Prostate gland (tissue), 2 donors: ENCODE measurements around the gene CDIPT. TPM values are rescaled to one million over a fixed set of nuclear protein-coding genes. Genes with fewer than 3 reads are reported as not detected.

Experiments used
- DNase-seq: peaks from one replicate; pipeline ENCODE4 v3.0.0-alpha.2; 2019; ENCODE audit warnings: low spot score
- H3K27ac ChIP-seq, 2 donors: fragments of 200-600 bp; sonication (generic); 2 replicates each; pipeline ENCODE4 v1.5.1; 2017 to 2019
- H3K27me3 ChIP-seq: fragments of 200-600 bp; sonication (generic); replicated peaks from 2 replicates; pipeline ENCODE4 v1.5.1; 2019; ENCODE audit not compliant: insufficient read depth
- H3K36me3 ChIP-seq, 2 donors: fragments of 200-600 bp; sonication (generic); 1 replicate in 1 of 2; 2 replicates in 1 of 2; pipeline versions ENCODE4 v1.5.1 to v1.8.1; 2017 to 2019
- H3K4me1 ChIP-seq: fragments of 200-600 bp; sonication (generic); replicated peaks from 2 replicates; pipeline ENCODE4 v1.5.1; 2019
- H3K4me3 ChIP-seq, 2 donors: fragments of 200-600 bp; sonication (generic); 2 replicates each; pipeline ENCODE4 v1.5.1; 2017 to 2019
- H3K9me3 ChIP-seq: fragments of 200-600 bp; sonication (generic); 2 replicates; pipeline ENCODE4 v1.5.1; 2017
- POLR2A ChIP-seq: fragments of 450-650 bp; IDR thresholded peaks from one replicate; pipeline ENCODE4 v1.6.1; 2016; ENCODE audit warnings: antibody characterized with exemption, mild to moderate bottlenecking
- POLR2AphosphoS5 ChIP-seq: sonication (generic); formaldehyde crosslinking; IDR thresholded peaks from one replicate; pipeline ENCODE4 v1.6.1; 2017; ENCODE audit warnings: antibody characterized with exemption
- WGBS: methylation state at CpG from one replicate; pipeline ENCODE4 v1.1.5; 2018; 5-methylcytosine and 5-hydroxymethylcytosine counted together
- intact Hi-C: fragments of 100-400 bp; cut with DNase I; formaldehyde crosslinking; loops from one replicate; pipeline ENCODE4 v1.14.2; 2022
- total RNA-seq, 2 donors: library from RNA; depleted of rRNA; stranded (reverse); fragments of >200 nt; gene quantifications; one replicate each; pipeline ENCODE4 v1.1.0, GENCODE V29; 2016
- TF ChIP-seq, protein P1 (sequence below), 4 experiments: fragments of 200-600 bp in 2 of 4; fragments of 450-650 bp in 2 of 4; sonication (generic) in 2 of 4; IDR thresholded peaks; 1 replicate in 3 of 4; 2 replicates in 1 of 4; pipeline ENCODE4 v1.5.1; 2016 to 2019; ENCODE audit warnings: antibody characterized with exemption in 4 of 4, mild to moderate bottlenecking in 2 of 4, moderate library complexity in 2 of 4

CDIPT gene
- total RNA-seq, 2 donors from 2014 or later = 121 to 132 TPM

DNA sequence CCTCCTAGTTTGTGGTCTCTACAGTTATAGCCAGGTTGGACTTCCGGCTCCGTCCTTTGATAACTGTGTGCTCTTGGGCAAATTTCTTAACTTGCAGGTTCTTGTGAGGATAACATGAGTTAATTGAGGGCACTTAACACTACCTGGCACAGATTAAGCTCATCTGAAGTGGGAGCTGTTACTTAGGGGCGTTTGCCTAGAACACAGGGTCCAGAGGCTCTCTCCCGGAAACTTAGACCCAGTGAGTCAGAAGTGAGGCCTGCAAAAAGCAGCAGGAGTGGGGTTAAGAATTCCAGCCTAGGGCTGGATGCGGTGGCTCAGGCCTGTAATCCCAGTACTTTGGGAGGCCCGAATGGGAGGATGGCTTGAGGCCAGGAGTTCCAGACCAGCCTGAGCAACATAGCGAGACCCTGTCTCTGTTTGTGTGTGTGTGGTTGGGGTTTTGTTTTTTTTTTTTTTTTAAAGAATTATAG lies 41.3 kb downstream of the CDIPT start:
- peaks cover 12% of the 10 kb centered on the region for H3K4me1 ChIP-seq
- H3K4me3 ChIP-seq = peak overlapping the region; percentile 40 to 43
- H3K27ac ChIP-seq = peak overlapping the region; percentile 76 to 78
- H3K27me3 ChIP-seq = no peaks in the 10 kb centered on the region
- DNase-seq = no peak
- H3K36me3 ChIP-seq = no peaks in the 10 kb centered on the region
- intact Hi-C loops = loop anchor here (10.0 kb wide), 1 partner anchor 143 kb away; the partner anchor contains the start of gene TMEM219
- TF ChIP-seq POLR2AphosphoS5 (no peak), POLR2A (no peak)
- TF ChIP-seq, protein P1, sequence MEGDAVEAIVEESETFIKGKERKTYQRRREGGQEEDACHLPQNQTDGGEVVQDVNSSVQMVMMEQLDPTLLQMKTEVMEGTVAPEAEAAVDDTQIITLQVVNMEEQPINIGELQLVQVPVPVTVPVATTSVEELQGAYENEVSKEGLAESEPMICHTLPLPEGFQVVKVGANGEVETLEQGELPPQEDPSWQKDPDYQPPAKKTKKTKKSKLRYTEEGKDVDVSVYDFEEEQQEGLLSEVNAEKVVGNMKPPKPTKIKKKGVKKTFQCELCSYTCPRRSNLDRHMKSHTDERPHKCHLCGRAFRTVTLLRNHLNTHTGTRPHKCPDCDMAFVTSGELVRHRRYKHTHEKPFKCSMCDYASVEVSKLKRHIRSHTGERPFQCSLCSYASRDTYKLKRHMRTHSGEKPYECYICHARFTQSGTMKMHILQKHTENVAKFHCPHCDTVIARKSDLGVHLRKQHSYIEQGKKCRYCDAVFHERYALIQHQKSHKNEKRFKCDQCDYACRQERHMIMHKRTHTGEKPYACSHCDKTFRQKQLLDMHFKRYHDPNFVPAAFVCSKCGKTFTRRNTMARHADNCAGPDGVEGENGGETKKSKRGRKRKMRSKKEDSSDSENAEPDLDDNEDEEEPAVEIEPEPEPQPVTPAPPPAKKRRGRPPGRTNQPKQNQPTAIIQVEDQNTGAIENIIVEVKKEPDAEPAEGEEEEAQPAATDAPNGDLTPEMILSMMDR (IDR thresholded peaks at IDR 0.05) = no peak
- 50% methylated on average over 7 of the region's 7 CpGs for WGBS
- no peaks in the 10 kb centered on the region for H3K9me3 ChIP-seq

DNA sequence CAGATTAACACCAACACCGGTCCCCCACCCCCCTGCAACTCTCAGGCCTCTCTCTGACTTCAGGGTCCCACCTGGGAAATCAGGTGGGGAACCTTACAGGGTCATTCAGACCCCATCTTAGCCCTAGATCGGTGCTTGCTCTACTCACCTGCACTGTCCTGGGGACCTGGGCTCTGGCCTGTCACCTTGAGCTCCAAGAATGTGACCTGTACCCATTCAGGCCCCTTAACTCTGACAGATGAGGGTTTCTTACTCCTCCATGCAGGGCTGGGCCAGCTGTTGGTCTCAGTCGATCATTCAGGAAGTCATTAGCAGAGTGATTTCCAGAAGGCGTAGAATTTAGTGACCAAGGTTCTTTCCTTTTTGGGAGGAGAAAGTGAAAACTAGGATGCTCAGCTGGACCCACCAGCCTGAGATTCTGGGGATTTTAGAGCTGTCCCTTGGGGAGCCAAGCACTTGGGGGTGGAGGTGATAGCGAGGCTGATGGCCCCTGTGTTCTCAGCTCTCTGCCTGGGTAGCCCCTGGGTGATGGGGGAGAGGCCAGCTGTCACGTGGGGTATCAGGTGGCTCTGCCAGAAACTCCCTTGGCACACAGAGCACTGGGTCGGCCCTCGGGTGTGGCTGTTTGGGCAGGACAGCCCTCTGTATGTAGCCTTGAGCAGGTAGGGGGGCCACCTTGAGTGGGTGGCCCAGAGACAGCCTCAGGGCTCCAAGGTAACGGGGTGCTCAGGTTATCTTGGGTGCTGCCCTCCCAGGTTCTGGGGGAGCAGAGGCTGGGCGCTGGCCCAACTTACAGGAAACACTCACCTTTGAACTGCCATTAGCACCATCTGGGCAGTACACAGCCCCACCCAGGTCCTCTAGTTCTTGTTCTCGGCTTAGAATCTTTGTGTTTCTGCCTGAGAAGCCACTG lies 42.0 kb downstream of the CDIPT start:
- DNase-seq = peak; percentile 61
- Histone ChIP-seq H3K27ac (peak overlapping the region; percentile 76 to 78), H3K9me3 (no peaks in the 10 kb centered on the region), H3K4me1 (peaks cover 12% of the 10 kb centered on the region), H3K27me3 (no peaks in the 10 kb centered on the region), H3K4me3 (peak overlapping the region; percentile 40 to 43), H3K36me3 (no peaks in the 10 kb centered on the region)
- TF ChIP-seq POLR2A = peak; percentile 89
- TF ChIP-seq, protein P1 (IDR thresholded peaks at IDR 0.05) = no peak
- TF ChIP-seq POLR2AphosphoS5 = peak; percentile 35
- intact Hi-C loops = loop anchor here (10.0 kb wide), 1 partner anchor 144 kb away; the partner anchor contains the start of gene TMEM219
- WGBS = 25% methylated on average over 10 of the region's 11 CpGs

DNA sequence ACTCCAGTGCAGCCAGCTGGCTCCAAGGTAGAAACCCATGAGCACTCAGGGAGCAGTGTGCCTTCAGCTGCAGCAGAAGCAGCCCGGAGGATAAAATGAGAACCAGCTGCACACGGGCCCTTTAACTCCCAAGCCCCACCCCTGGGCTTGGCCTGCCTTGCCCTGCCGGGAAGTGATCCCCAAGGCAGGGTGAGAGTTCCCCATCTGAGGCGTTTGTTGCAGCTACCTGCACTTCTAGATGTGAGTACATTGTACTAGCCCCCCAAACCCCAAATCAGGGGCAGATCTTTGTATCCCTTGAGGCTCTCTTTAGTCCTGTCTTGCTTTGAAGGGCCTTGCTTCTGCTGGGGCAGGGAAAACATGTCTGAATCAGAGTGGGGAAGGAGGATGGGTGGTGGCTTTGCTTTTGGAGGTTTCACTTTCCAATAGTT lies 42.7 kb downstream of the CDIPT start, which contains the start of gene MVP:
MVP (plus strand) TSS at position 192 of the 431 bp plus-strand sequence. CDS start 10,088 bp downstream, outside the sequence.
- Histone ChIP-seq H3K4me1 (peaks cover 12% of the 10 kb centered on the region), H3K36me3 (no peaks in the 10 kb centered on the region), H3K27ac (peak within 1 kb of the TSS; percentile 76 to 78), H3K27me3 (no peaks in the 10 kb centered on the region), H3K4me3 (peak within 1 kb of the TSS; percentile 40 to 43), H3K9me3 (no peaks in the 10 kb centered on the region)
- peak; percentile 63 for DNase-seq
- whole genome bisulfite sequencing = 0% methylated on average over 4 of the region's 4 CpGs
- TF ChIP-seq POLR2A (peak; percentile 74), POLR2AphosphoS5 (peak; percentile 85)
- TF ChIP-seq, protein P1 (IDR thresholded peaks at IDR 0.05) = no peak
- intact Hi-C loops = loop anchor here (10.0 kb wide), 1 partner anchor 145 kb away; the partner anchor contains the start of gene TMEM219

DNA sequence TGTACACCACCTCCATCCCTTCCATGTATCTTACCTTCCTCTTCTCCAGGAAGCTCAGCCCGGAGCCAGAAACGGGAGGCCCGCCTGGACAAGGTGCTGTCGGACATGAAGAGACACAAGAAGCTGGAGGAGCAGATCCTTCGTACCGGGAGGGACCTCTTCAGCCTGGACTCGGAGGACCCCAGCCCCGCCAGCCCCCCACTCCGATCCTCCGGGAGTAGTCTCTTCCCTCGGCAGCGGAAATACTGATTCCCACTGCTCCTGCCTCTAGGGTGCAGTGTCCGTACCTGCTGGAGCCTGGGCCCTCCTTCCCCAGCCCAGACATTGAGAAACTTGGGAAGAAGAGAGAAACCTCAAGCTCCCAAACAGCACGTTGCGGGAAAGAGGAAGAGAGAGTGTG lies 43.5 kb downstream of the CDIPT start:
- TF ChIP-seq, protein P1 (IDR thresholded peaks at IDR 0.05) = no peak
- TF ChIP-seq POLR2A = no peak
- no peak for TF ChIP-seq POLR2AphosphoS5
- DNase-seq = no peak
- Histone ChIP-seq H3K27me3 (no peaks in the 10 kb centered on the region), H3K9me3 (no peaks in the 10 kb centered on the region), H3K4me3 (no peak overlapping the region), H3K27ac (peak overlapping the region in 1 of 2 donors; percentile 76), H3K36me3 (no peaks in the 10 kb centered on the region), H3K4me1 (peaks cover 16% of the 10 kb centered on the region)
- intact Hi-C loops = loop anchor here (5.0 kb wide), 1 partner anchor 43 kb away; the partner anchor contains the start of gene CDIPT
- WGBS = 77% methylated on average over 15 of the region's 15 CpGs
